ENCODE measurements around the gene LEAP2.

LEAP2 gene

DNA sequence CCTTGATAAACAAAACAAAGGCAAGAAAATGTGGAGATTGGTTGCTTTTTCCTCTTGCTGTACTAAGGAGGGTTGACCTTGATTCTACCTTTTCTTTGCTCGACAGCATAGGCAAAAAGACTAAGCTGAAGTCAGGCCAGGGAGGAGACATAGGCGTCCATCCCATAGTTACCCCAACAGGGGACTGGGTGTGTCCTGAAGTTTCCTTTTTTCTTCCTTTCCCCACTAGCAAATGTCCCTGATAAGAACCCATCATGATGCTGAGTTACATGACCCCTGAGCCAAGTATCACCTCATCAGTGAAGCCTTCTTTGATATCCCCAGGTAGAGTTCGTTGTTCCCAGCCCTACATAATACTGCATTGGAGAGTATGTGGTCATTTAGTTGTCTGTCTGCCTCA is 33.2 kb upstream of the LEAP2 start:
- Histone ChIP-seq H3K9ac (no peak overlapping the region), H3K4me1 (no peaks in the 10 kb centered on the region), H3K4me2 (ENCODE audit: low read length) (no peak overlapping the region), H3K4me3 (ENCODE audit: low read depth, low read length) (no peak overlapping the region), H3K27ac (no peak overlapping the region), H3K36me3 (ENCODE audit: control insufficient read depth, insufficient read depth, low read length) (no peaks in the 10 kb centered on the region), H3K9me3 (ENCODE audit: control insufficient read depth, low read length) (no peaks in the 10 kb centered on the region), H2AFZ (peak overlapping the region; percentile 18), H3K27me3 (ENCODE audit: control insufficient read depth, insufficient read depth, low read length) (no peaks in the 10 kb centered on the region), H3K79me2 (no peaks in the 10 kb centered on the region)
- TF ChIP-seq, protein P1, sequence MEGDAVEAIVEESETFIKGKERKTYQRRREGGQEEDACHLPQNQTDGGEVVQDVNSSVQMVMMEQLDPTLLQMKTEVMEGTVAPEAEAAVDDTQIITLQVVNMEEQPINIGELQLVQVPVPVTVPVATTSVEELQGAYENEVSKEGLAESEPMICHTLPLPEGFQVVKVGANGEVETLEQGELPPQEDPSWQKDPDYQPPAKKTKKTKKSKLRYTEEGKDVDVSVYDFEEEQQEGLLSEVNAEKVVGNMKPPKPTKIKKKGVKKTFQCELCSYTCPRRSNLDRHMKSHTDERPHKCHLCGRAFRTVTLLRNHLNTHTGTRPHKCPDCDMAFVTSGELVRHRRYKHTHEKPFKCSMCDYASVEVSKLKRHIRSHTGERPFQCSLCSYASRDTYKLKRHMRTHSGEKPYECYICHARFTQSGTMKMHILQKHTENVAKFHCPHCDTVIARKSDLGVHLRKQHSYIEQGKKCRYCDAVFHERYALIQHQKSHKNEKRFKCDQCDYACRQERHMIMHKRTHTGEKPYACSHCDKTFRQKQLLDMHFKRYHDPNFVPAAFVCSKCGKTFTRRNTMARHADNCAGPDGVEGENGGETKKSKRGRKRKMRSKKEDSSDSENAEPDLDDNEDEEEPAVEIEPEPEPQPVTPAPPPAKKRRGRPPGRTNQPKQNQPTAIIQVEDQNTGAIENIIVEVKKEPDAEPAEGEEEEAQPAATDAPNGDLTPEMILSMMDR (IDR thresholded peaks at IDR 0.05) = no peak

DNA sequence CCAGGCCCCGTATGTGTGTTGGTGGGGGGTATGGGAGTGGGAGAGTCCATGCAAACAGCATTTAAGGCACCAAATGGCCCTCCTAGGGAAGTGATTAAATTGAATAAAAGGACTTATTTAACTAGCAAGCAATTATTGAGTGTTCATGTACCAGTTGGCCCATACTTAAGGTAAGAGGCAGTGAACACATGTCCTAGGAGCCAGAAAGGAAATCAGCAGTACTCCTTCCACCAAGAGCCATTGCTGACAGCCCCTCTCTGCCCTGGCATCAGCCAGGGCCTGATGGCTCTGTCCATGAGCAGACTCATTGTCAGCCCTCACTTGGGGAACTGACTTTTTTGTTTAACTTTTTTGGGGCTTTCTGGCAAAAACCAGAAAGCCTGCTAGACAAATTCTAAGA is 32.6 kb upstream of the LEAP2 start:
- TF ChIP-seq, protein P1 (IDR thresholded peaks at IDR 0.05) = no peak
- no peaks in the 10 kb centered on the region for H3K4me1 ChIP-seq
- H3K27me3 ChIP-seq (ENCODE audit: control insufficient read depth, insufficient read depth, low read length) = no peaks in the 10 kb centered on the region
- no peak overlapping the region for H3K27ac ChIP-seq
- no peaks in the 10 kb centered on the region for H3K36me3 ChIP-seq (ENCODE audit: control insufficient read depth, insufficient read depth, low read length)
- H2AFZ ChIP-seq = no peak overlapping the region
- no peak overlapping the region for H3K4me3 ChIP-seq (ENCODE audit: low read depth, low read length)
- H3K9ac ChIP-seq = no peak overlapping the region
- no peaks in the 10 kb centered on the region for H3K9me3 ChIP-seq (ENCODE audit: control insufficient read depth, low read length)
- H3K4me2 ChIP-seq (ENCODE audit: low read length) = no peak overlapping the region
- H3K79me2 ChIP-seq = no peaks in the 10 kb centered on the region

DNA sequence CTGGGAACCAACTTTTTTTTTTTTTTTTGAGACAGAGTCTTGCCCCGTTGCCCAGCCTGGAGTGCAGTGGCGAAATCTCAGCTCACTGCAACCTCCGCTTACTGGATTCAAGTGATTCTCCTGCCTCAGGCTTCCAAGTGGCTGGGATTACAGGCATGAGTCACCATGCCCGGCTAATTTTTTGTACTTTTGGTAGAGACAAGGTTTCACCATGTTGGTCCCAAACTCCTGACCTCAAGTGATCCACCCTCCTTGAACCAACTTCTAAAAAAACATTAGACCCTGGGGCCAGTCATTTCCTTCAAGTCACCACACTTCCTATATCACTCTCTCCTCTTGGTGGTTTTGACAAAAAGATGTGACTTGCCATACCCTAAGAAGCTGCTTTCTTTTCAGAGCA is 32.2 kb upstream of the LEAP2 start:
- no peaks in the 10 kb centered on the region for H3K9me3 ChIP-seq (ENCODE audit: control insufficient read depth, low read length)
- no peaks in the 10 kb centered on the region for H3K36me3 ChIP-seq (ENCODE audit: control insufficient read depth, insufficient read depth, low read length)
- no peak overlapping the region for H3K9ac ChIP-seq
- H3K27ac ChIP-seq = no peak overlapping the region
- no peaks in the 10 kb centered on the region for H3K27me3 ChIP-seq (ENCODE audit: control insufficient read depth, insufficient read depth, low read length)
- H3K4me3 ChIP-seq (ENCODE audit: low read depth, low read length) = no peak overlapping the region
- TF ChIP-seq, protein P1 (IDR thresholded peaks at IDR 0.05) = no peak
- no peak overlapping the region for H3K4me2 ChIP-seq (ENCODE audit: low read length)
- H2AFZ ChIP-seq = no peak overlapping the region
- no peaks in the 10 kb centered on the region for H3K4me1 ChIP-seq
- no peaks in the 10 kb centered on the region for H3K79me2 ChIP-seq

DNA sequence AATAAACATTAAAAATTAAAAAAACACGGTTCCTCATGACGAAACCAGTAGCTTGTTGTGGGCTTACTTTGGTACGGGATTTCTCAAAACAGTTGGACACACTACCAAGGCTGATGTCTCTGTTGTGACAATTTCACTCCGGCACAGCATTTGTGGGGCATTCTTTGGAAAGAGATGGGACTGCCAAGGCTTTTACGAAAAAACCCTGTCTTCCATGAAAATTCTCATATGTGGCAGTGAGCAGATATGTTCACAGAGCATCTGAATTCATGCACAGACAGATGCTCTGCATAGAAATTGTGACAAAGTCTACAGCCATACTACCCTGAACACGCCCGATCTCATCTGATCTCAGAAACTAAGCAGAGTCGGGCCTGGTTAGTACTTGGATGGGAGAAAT is 25.2 kb upstream of the LEAP2 start:
- Histone ChIP-seq H3K27me3 (ENCODE audit: control insufficient read depth, insufficient read depth, low read length) (no peaks in the 10 kb centered on the region), H3K36me3 (ENCODE audit: control insufficient read depth, insufficient read depth, low read length) (no peaks in the 10 kb centered on the region), H3K9me3 (ENCODE audit: control insufficient read depth, low read length) (no peaks in the 10 kb centered on the region), H3K27ac (no peak overlapping the region), H3K9ac (no peak overlapping the region), H2AFZ (no peak overlapping the region), H3K4me3 (ENCODE audit: low read depth, low read length) (no peak overlapping the region), H3K4me1 (no peaks in the 10 kb centered on the region), H3K4me2 (ENCODE audit: low read length) (no peak overlapping the region), H3K79me2 (no peaks in the 10 kb centered on the region)
- TF ChIP-seq, protein P1 (IDR thresholded peaks at IDR 0.05) = no peak

DNA sequence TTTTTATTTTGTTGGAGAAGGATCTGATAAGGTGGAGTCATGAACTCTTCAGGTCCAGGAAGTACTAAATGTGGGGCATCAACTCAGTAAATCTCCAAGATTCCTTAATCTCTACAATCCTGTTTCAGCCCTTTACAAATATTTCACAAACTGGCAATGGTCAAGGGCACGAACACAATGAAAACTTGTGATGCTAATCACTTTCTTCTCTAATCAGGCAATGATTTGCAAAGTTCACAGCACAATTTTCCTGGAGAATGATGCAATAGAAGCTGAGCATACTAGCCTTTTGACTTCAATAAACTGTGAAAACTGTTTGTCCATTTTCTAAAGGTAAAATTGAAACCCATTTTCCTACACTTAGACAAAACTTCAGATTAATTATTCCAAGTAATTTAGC is 24.1 kb upstream of the LEAP2 start:
- H3K27me3 ChIP-seq (ENCODE audit: control insufficient read depth, insufficient read depth, low read length) = no peaks in the 10 kb centered on the region
- H3K9me3 ChIP-seq (ENCODE audit: control insufficient read depth, low read length) = no peaks in the 10 kb centered on the region
- no peak overlapping the region for H3K27ac ChIP-seq
- H3K36me3 ChIP-seq (ENCODE audit: control insufficient read depth, insufficient read depth, low read length) = no peaks in the 10 kb centered on the region
- TF ChIP-seq, protein P1 (IDR thresholded peaks at IDR 0.05) = no peak
- no peak overlapping the region for H3K4me2 ChIP-seq (ENCODE audit: low read length)
- H3K9ac ChIP-seq = no peak overlapping the region
- H3K79me2 ChIP-seq = no peaks in the 10 kb centered on the region
- H3K4me1 ChIP-seq = peaks cover under 1% of the 10 kb centered on the region
- no peak overlapping the region for H2AFZ ChIP-seq
- no peak overlapping the region for H3K4me3 ChIP-seq (ENCODE audit: low read depth, low read length)

All from parathyroid adenoma (tissue), 2 donors.